ENCODE data around the gene TRMO. TPM values are rescaled to one million over a fixed set of nuclear protein-coding genes. Genes with fewer than 3 reads are reported as not detected.

TRMO gene
- total RNA-seq, 1 donor from 2014 or later = 11.2 TPM

DNA sequence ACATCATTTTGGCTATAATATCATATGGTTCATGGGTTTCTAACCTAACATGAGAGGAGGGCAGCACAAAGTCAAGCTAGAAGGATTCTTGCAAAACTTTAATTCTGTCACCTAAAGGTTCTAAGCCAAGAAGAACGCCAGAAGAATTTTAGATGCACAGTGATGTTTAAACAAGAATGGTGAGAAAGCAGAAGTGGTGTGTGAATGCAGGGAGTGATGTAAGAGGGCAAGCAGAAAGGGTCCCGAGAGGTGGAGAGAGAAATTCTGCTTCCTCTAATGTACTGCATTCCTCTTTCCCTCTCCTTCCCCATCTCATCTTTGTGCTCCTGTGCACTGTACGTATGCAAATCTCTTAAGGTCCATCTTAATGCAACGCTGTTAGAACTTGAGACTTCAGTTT lies 2.1 kb upstream of the TRMO start:
- no peak for TF ChIP-seq CTCF (IDR thresholded peaks at IDR 0.05; ENCODE audit: partially characterized antibody, unreplicated experiment)
- Mint-ChIP-seq H3K27ac (ENCODE audit: unreplicated experiment) (no peak overlapping the region), H3K9me3 (ENCODE audit: unreplicated experiment) (peaks cover 13% of the 10 kb centered on the region), H3K27me3 (ENCODE audit: unreplicated experiment) (peaks cover 10% of the 10 kb centered on the region), H3K4me3 (ENCODE audit: unreplicated experiment) (no peak overlapping the region), H3K4me1 (ENCODE audit: low read depth, unreplicated experiment) (peaks cover 4% of the 10 kb centered on the region), H3K36me3 (ENCODE audit: unreplicated experiment) (no peaks in the 10 kb centered on the region)
- DNase-seq = no peak

DNA sequence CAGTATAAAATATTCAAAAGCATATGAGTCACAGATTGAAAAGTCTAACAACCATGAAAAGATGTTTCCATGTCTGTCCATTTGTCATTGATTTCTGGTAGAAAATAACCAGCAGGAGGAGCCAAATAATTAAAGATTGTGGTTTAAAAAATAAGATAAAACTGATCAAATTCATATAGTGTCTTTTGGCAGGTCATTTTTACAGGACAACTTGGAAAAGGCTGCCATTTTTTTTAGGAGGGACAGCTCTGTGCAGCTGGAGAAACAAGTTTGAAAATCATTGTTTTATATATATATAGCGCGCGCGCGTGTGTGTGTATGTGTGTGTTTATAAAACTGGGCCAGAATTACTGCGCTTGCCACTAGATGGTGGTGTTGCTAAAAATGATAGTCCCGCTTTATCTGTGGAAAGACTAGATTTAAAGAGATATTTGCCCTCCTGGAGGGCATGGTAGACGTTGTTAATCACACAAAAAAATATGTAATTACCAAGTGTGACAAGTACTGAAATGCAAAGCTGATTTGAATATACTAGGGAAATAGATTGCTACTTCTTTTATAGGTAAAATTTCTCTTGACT lies 1.3 kb upstream of the TRMO start:
- DNase-seq = peak; percentile 62
- peak; percentile 78 for TF ChIP-seq CTCF (IDR thresholded peaks at IDR 0.05; ENCODE audit: partially characterized antibody, unreplicated experiment)
- H3K9me3 Mint-ChIP-seq (ENCODE audit: unreplicated experiment) = peaks cover 13% of the 10 kb centered on the region
- H3K27ac Mint-ChIP-seq (ENCODE audit: unreplicated experiment) = no peak overlapping the region
- H3K4me1 Mint-ChIP-seq (ENCODE audit: low read depth, unreplicated experiment) = peaks cover 4% of the 10 kb centered on the region
- H3K36me3 Mint-ChIP-seq (ENCODE audit: unreplicated experiment) = no peaks in the 10 kb centered on the region
- peaks cover 10% of the 10 kb centered on the region for H3K27me3 Mint-ChIP-seq (ENCODE audit: unreplicated experiment)
- peak overlapping the region; percentile 75 for H3K4me3 Mint-ChIP-seq (ENCODE audit: unreplicated experiment)

DNA sequence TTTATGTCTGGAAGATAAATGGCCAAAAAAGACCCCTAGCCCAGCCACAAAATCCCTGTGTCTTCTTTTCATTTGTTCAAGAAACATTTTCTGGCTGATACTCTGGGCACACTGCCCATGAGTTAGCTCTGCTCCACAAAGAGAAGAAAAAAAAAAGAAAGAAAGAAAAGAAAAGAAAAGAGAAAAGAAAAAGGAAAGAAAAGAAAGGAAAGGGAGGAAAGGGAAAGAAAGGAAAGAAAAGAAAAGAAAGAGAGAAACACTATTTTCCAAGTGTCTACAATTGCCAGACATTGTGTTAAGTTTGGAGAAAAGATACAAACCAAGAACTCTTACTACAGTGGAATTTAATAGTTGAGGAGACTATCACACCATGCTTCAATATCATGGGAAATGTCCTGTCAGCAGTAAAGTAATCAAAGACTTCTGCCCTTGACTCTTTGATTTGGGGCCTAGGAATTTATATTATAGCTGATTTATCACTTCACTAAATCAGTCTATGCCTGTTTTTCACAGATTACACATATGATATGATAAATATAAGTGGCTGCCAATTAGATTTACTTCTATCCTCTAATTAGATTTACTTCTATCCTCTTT lies 3.0 kb downstream of the TRMO start:
- H3K27ac Mint-ChIP-seq (ENCODE audit: unreplicated experiment) = no peak overlapping the region
- H3K36me3 Mint-ChIP-seq (ENCODE audit: unreplicated experiment) = no peaks in the 10 kb centered on the region
- no peak overlapping the region for H3K4me3 Mint-ChIP-seq (ENCODE audit: unreplicated experiment)
- no peak for TF ChIP-seq CTCF (IDR thresholded peaks at IDR 0.05; ENCODE audit: partially characterized antibody, unreplicated experiment)
- DNase-seq = no peak
- peaks cover 4% of the 10 kb centered on the region for H3K4me1 Mint-ChIP-seq (ENCODE audit: low read depth, unreplicated experiment)
- H3K27me3 Mint-ChIP-seq (ENCODE audit: unreplicated experiment) = peaks cover 10% of the 10 kb centered on the region
- peaks cover 15% of the 10 kb centered on the region for H3K9me3 Mint-ChIP-seq (ENCODE audit: unreplicated experiment)

- TF ChIP-seq CTCF (IDR thresholded peaks at IDR 0.05; ENCODE audit: partially characterized antibody, unreplicated experiment) = no peak
- Mint-ChIP-seq H3K4me1 (ENCODE audit: low read depth, unreplicated experiment) (peaks cover 4% of the 10 kb centered on the region), H3K4me3 (ENCODE audit: unreplicated experiment) (no peak overlapping the region), H3K36me3 (ENCODE audit: unreplicated experiment) (no peaks in the 10 kb centered on the region), H3K9me3 (ENCODE audit: unreplicated experiment) (peaks cover 15% of the 10 kb centered on the region), H3K27ac (ENCODE audit: unreplicated experiment) (no peak overlapping the region), H3K27me3 (ENCODE audit: unreplicated experiment) (peaks cover 10% of the 10 kb centered on the region)
- DNase-seq = no peak
Measured at GRCh38 chr9:97918611-97919010, 3.7 kb downstream of the TRMO start.

DNA sequence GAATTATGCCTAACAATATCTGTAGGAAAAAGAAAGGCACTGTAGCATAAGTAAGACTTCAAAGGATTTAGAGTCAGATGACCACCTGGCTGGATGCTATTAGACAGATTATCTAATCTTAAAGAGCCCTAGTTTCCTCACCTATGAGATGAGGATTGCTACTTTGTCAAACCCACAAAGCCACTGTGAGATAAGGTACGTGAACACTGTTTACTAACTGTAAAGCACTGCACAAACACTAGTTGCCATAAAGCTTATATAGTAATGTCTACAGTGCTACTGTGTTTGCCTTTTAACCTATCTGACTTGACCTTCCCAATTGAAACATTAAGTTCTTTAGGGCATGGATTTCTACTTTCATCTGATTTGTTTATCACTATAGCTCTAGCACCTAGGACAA lies 10.3 kb downstream of the TRMO start:
- Mint-ChIP-seq H3K27ac (ENCODE audit: unreplicated experiment) (no peak overlapping the region), H3K4me3 (ENCODE audit: unreplicated experiment) (no peak overlapping the region), H3K36me3 (ENCODE audit: unreplicated experiment) (peaks cover 5% of the 10 kb centered on the region), H3K9me3 (ENCODE audit: unreplicated experiment) (peaks cover 1% of the 10 kb centered on the region), H3K4me1 (ENCODE audit: low read depth, unreplicated experiment) (no peaks in the 10 kb centered on the region), H3K27me3 (ENCODE audit: unreplicated experiment) (no peaks in the 10 kb centered on the region)
- TF ChIP-seq CTCF (IDR thresholded peaks at IDR 0.05; ENCODE audit: partially characterized antibody, unreplicated experiment) = no peak
- DNase-seq = no peak

All from glutamatergic neuron (in vitro differentiated cells).